ENCODE measurements around the gene PLEKHA6. TPM values are rescaled to one million over a fixed set of nuclear protein-coding genes. Genes with fewer than 3 reads are reported as not detected.

Gene PLEKHA6
- total and polyA plus RNA-seq, 2 experiments from 2014 or later = 2.8 to 6.2 TPM

DNA sequence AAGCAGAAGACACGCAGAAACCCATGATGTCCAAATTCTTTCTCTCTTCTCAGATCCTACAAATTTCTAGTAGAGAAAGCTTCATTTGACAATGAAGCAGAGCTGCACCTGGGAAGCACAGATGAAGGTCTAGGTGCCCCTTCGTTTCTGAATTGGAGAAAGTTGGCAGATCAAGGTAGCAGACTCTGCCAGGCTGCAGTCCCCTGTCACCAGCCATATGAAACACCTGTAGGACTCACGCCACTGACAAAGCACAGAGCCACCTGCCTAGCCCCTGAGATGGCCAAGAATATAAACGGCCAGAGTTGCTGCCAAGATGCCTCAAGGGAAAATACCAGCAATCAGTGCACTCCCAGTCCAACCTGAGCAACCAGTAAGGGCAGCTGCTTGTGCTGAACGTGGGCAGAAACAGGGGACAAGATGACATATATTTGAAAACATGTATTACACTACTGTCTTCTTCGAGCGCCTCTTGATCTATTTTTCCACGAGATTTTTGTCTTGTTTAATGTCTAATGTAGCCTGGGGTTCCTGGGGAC is 20.6 kb upstream of the PLEKHA6 start (continued):
- TF ChIP-seq, protein P1, sequence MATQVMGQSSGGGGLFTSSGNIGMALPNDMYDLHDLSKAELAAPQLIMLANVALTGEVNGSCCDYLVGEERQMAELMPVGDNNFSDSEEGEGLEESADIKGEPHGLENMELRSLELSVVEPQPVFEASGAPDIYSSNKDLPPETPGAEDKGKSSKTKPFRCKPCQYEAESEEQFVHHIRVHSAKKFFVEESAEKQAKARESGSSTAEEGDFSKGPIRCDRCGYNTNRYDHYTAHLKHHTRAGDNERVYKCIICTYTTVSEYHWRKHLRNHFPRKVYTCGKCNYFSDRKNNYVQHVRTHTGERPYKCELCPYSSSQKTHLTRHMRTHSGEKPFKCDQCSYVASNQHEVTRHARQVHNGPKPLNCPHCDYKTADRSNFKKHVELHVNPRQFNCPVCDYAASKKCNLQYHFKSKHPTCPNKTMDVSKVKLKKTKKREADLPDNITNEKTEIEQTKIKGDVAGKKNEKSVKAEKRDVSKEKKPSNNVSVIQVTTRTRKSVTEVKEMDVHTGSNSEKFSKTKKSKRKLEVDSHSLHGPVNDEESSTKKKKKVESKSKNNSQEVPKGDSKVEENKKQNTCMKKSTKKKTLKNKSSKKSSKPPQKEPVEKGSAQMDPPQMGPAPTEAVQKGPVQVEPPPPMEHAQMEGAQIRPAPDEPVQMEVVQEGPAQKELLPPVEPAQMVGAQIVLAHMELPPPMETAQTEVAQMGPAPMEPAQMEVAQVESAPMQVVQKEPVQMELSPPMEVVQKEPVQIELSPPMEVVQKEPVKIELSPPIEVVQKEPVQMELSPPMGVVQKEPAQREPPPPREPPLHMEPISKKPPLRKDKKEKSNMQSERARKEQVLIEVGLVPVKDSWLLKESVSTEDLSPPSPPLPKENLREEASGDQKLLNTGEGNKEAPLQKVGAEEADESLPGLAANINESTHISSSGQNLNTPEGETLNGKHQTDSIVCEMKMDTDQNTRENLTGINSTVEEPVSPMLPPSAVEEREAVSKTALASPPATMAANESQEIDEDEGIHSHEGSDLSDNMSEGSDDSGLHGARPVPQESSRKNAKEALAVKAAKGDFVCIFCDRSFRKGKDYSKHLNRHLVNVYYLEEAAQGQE (IDR thresholded peaks at IDR 0.05; ENCODE audit: unreplicated experiment) = no peak
- no peak for TF ChIP-seq EZH2 (IDR thresholded peaks at IDR 0.05; ENCODE audit: low read depth, unreplicated experiment)
- TF ChIP-seq, protein P2, sequence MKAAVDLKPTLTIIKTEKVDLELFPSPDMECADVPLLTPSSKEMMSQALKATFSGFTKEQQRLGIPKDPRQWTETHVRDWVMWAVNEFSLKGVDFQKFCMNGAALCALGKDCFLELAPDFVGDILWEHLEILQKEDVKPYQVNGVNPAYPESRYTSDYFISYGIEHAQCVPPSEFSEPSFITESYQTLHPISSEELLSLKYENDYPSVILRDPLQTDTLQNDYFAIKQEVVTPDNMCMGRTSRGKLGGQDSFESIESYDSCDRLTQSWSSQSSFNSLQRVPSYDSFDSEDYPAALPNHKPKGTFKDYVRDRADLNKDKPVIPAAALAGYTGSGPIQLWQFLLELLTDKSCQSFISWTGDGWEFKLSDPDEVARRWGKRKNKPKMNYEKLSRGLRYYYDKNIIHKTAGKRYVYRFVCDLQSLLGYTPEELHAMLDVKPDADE (IDR thresholded peaks at IDR 0.05) = no peak
- no peak for TF ChIP-seq NANOG (IDR thresholded peaks at IDR 0.05; ENCODE audit: borderline replicate concordance)
- TF ChIP-seq, protein P3, sequence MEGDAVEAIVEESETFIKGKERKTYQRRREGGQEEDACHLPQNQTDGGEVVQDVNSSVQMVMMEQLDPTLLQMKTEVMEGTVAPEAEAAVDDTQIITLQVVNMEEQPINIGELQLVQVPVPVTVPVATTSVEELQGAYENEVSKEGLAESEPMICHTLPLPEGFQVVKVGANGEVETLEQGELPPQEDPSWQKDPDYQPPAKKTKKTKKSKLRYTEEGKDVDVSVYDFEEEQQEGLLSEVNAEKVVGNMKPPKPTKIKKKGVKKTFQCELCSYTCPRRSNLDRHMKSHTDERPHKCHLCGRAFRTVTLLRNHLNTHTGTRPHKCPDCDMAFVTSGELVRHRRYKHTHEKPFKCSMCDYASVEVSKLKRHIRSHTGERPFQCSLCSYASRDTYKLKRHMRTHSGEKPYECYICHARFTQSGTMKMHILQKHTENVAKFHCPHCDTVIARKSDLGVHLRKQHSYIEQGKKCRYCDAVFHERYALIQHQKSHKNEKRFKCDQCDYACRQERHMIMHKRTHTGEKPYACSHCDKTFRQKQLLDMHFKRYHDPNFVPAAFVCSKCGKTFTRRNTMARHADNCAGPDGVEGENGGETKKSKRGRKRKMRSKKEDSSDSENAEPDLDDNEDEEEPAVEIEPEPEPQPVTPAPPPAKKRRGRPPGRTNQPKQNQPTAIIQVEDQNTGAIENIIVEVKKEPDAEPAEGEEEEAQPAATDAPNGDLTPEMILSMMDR (conservative IDR thresholded peaks at IDR 0.05; ENCODE audit: low read depth in 2 of 2) = no peak
- no peak for TF ChIP-seq EZH2phosphoT487 (IDR thresholded peaks at IDR 0.05; ENCODE audit: unreplicated experiment)

DNA sequence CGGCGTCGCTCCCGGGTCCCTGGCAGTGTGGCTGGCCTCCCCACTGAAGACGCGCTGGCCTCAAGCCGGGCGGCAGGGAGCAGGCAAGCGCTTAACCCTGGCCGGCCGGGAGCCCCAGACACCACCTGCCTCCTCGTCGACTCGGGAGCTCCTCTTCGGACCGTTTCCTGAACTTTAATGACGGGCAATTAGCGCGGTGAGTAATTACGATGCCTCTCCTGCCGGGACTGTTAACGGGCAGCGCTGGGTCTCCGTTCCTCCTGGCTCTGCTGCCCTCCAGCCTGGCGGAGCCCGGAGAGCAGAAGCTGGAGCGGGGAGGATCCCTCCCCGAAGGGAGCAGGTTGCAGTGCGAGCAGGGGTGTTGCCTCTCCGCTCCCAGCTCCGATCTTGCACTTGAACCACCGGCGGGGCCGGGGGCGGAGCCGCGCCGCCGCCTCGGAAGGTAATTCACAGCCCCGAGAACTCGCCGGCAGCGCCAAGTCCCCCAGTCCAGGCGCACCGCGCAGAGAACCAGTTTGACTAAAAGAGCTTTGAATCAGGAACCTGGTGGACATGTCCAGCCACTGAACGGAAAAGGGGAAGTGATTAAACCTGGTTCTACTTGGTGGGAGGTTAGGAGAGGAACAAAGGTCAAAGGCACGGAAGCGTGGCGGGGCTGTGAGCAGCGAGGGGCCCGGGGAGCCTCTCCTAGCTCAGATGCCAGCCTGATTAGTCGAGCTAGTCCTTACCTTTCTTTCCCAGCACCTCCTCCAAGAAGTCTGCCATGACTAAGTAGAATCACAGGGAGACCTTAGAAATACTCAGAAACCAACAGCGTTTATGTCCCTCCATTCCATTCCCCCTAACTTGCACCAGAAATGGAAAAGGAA is 18.3 kb upstream of the PLEKHA6 start:
- Mint-ChIP-seq H3K27ac (peak overlapping the region; percentile 43), H3K4me1 (peaks cover 10% of the 10 kb centered on the region; the same call in 2 of the 3 replicates), H3K36me3 (ENCODE audit: low read depth) (no peaks in the 10 kb centered on the region), H3K4me3 (peak overlapping the region; percentile 90), H3K27me3 (ENCODE audit: insufficient read depth, low read depth, poor library complexity) (peaks cover 22% of the 10 kb centered on the region), H3K9me3 (no peaks in the 10 kb centered on the region)
- H3K4me1 ChIP-seq (ENCODE audit: insufficient read depth) = 0 out of 2 replicates have a peak, but pooled peaks cover 10% of the 10 kb centered on the region
- ATAC-seq (peak; percentile 87), DNase-seq (ENCODE audit: low spot score) (peak; percentile 83)
- 0 out of 2 replicates have a peak, but pooled peaks cover 4% of the 10 kb centered on the region for H3F3A ChIP-seq (replicated peaks; ENCODE audit: low read depth)
- no peak overlapping the region for H3K27ac ChIP-seq (ENCODE audit: low read depth)
- no peaks in the 10 kb centered on the region for H3K9me2 ChIP-seq (ENCODE audit: insufficient read depth)
- peak; percentile 51 for TF ChIP-seq POLR2AphosphoS5 (IDR thresholded peaks at IDR 0.05; ENCODE audit: low read depth)
- TF ChIP-seq ZNF331 (CRISPR knock-in tag; IDR thresholded peaks at IDR 0.05; ENCODE audit: low read depth) = no peak
- peak; percentile 46 for TF ChIP-seq EZH2 (IDR thresholded peaks at IDR 0.05; ENCODE audit: low read depth, unreplicated experiment)
- no peak for TF ChIP-seq ZNF114 (CRISPR knock-in tag; IDR thresholded peaks at IDR 0.05)
- TF ChIP-seq, protein P2 (IDR thresholded peaks at IDR 0.05) = 0 out of 2 replicates have a peak, but pooled peaks have one; percentile 22
- H3K79me2 ChIP-seq (replicated peaks; ENCODE audit: insufficient read depth) = no peaks in the 10 kb centered on the region; the same call in 1 of the 2 replicates
- H3K4me2 ChIP-seq = peak overlapping the region; percentile 94
- no peaks in the 10 kb centered on the region for H4K20me1 ChIP-seq (replicated peaks; ENCODE audit: insufficient read depth)
- peak overlapping the region; percentile 75 for H3K4me3 ChIP-seq
- H3K27me3 ChIP-seq (ENCODE audit: insufficient read depth) = peaks cover 66% of the 10 kb centered on the region
- H2AFZ ChIP-seq = peak overlapping the region; percentile 96
- no peaks in the 10 kb centered on the region; the same call in 1 of the 2 replicates for H3K36me3 ChIP-seq (ENCODE audit: insufficient read depth)

Data from GM23338 (cell line).